Measurements from ENCODE around the gene CCNF. TPM values are rescaled to one million over a fixed set of nuclear protein-coding genes. Genes with fewer than 3 reads are reported as not detected.

The CCNF gene
- total and polyA plus RNA-seq, 9 of the 15 experiments (the other 6 are each of a cell fraction or from before 2014, with no cell fraction given) = 4.1 to 70.1 (median 29.5) TPM

DNA sequence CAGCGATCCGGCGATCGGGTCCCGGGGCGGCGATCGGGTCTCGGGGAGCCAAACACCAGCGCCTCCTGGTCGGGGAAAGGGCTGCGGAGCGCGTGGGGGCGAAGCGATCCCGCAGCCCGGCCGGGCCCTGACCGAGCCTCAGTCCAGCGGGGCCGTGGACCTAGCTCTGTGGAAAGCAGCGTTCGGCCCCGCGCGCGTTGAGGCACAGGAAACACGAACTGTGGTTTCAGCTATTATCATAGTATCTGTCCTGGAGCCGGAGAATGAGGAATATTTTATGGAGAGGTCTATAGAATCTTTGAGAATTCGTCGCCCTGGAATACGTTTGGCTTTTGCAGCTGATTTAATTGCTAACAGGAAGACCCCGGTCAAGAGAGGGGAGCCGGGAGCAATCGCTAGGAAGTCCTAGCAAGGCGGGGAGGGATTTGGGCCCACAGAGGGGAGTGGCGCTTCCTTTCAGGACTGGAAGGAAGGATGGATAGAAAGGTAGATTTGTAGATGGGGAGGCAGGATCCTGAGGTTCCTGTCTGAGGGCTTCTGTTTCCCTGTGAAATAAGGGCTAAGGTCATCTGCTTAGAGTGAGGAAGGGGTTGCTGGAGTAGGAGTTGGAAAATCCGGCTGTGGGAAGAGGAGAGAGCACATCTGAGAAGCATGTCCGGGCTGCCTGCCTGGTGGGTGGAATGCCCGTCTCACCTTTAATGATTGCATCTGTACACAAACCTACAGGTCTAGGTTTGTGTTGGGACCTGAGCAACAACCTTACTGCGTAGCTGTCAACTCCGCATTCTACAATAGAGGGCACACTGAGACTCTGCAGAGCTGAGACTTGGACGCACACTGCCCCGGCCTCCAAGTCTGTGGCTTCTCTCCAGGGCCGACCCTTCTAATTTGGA, 770 bp downstream of the CCNF start (continued):
- TF ChIP-seq, protein P1, sequence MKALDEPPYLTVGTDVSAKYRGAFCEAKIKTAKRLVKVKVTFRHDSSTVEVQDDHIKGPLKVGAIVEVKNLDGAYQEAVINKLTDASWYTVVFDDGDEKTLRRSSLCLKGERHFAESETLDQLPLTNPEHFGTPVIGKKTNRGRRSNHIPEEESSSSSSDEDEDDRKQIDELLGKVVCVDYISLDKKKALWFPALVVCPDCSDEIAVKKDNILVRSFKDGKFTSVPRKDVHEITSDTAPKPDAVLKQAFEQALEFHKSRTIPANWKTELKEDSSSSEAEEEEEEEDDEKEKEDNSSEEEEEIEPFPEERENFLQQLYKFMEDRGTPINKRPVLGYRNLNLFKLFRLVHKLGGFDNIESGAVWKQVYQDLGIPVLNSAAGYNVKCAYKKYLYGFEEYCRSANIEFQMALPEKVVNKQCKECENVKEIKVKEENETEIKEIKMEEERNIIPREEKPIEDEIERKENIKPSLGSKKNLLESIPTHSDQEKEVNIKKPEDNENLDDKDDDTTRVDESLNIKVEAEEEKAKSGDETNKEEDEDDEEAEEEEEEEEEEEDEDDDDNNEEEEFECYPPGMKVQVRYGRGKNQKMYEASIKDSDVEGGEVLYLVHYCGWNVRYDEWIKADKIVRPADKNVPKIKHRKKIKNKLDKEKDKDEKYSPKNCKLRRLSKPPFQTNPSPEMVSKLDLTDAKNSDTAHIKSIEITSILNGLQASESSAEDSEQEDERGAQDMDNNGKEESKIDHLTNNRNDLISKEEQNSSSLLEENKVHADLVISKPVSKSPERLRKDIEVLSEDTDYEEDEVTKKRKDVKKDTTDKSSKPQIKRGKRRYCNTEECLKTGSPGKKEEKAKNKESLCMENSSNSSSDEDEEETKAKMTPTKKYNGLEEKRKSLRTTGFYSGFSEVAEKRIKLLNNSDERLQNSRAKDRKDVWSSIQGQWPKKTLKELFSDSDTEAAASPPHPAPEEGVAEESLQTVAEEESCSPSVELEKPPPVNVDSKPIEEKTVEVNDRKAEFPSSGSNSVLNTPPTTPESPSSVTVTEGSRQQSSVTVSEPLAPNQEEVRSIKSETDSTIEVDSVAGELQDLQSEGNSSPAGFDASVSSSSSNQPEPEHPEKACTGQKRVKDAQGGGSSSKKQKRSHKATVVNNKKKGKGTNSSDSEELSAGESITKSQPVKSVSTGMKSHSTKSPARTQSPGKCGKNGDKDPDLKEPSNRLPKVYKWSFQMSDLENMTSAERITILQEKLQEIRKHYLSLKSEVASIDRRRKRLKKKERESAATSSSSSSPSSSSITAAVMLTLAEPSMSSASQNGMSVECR (CRISPR knock-in tag; IDR thresholded peaks at IDR 0.05) = no peak; the same call in 1 of the 2 replicates
- TF ChIP-seq CHD1 (IDR thresholded peaks at IDR 0.05; ENCODE audit: low read length) (no peak), ATF1 (CRISPR knock-in tag; IDR thresholded peaks at IDR 0.05) (no peak), ATF1 (tag; IDR thresholded peaks at IDR 0.05) (no peak), PHF8 (IDR thresholded peaks at IDR 0.05; ENCODE audit: borderline replicate concordance, low read length) (no peak), PCBP2 (IDR thresholded peaks at IDR 0.05; ENCODE audit: low read depth, low read length, poor library complexity, severe bottlenecking) (no peak), RB1 (IDR thresholded peaks at IDR 0.05; ENCODE audit: low read depth) (no peak), KLF10 (CRISPR knock-in tag; IDR thresholded peaks at IDR 0.05) (no peak), ZNF121 (CRISPR knock-in tag; conservative IDR thresholded peaks at IDR 0.05) (no peak)

Measured in K562 (cell line).